SK-N-SH (cell line): Measurements from ENCODE around the gene TEKTIP1. TPM values are rescaled to one million over a fixed set of nuclear protein-coding genes. Genes with fewer than 3 reads are reported as not detected.
A peak's percentile ranks its signal among the peaks of the same experiment; 100 is the strongest.

Experiments
- CTCF ChIA-PET: fragments of 300-600, 350-600 bp; formaldehyde crosslinking; extraction: SDS; loops from one replicate; lab custom pipeline; 2021; lab: Yijun Ruan, JAX
- POLR2A ChIA-PET: fragments of 350-600 bp; sonication (Branson Sonifier 250); formaldehyde crosslinking; extraction: SDS; loops from one replicate; lab custom pipeline; 2020; ENCODE audit warnings: antibody characterized with exemption, inconsistent platforms; lab: Yijun Ruan, JAX
- DNase-seq: peaks from one replicate; pipeline ENCODE4 v3.0.0; 2012
- H2AFZ ChIP-seq: fragments of 200-600 bp; sonication (generic); 2 replicates; pipeline ENCODE4 v1.8.1; 2016; ENCODE audit warnings: antibody characterized with exemption, mild to moderate bottlenecking, low read depth
- H3F3A ChIP-seq: fragments of 200-600 bp; sonication (generic); replicated peaks from 2 replicates; pipeline ENCODE3; 2016; ENCODE audit warnings: antibody characterized with exemption, mild to moderate bottlenecking; ENCODE audit not compliant: insufficient read depth
- H3K27ac ChIP-seq, 2 experiments: fragments of 200-500 bp in 1 of 2; fragments of 200-600 bp in 1 of 2; sonication (Bioruptor generic) in 1 of 2; sonication (generic), shearing (Covaris generic) in 1 of 2; 2 replicates each; pipeline versions ENCODE4 v1.5.1 to v1.6.1; 2014 to 2016; ENCODE audit warnings: low read depth in 2 of 2, inconsistent platforms in 1 of 2, low read length in 1 of 2, mild to moderate bottlenecking in 1 of 2, mixed read lengths in 1 of 2
- H3K27me3 ChIP-seq: fragments of 200-600 bp; sonication (generic), shearing (Covaris generic); 2 replicates; pipeline ENCODE4 v1.6.1; 2016; ENCODE audit warnings: mixed run types; ENCODE audit not compliant: insufficient read depth
- H3K36me3 ChIP-seq, 2 experiments: fragments of 200-500 bp in 1 of 2; fragments of 200-600 bp in 1 of 2; sonication (Bioruptor generic) in 1 of 2; sonication (generic) in 1 of 2; replicated peaks in 1 of 2; 2 replicates each; pipeline versions ENCODE3 to v1.5.1; 2014 to 2016; ENCODE audit warnings: low read length in 1 of 2, mild to moderate bottlenecking in 1 of 2; ENCODE audit not compliant: insufficient read depth in 2 of 2, control insufficient read depth in 1 of 2
- H3K4me1 ChIP-seq, 2 experiments: fragments of 200-500 bp in 1 of 2; fragments of 200-600 bp in 1 of 2; sonication (Bioruptor generic) in 1 of 2; sonication (generic), shearing (Covaris generic) in 1 of 2; 2 replicates each; pipeline versions ENCODE4 v1.5.1 to v1.6.1; 2014 to 2016; ENCODE audit warnings: low read depth in 1 of 2, low read length in 1 of 2, mixed run types in 1 of 2; ENCODE audit not compliant: insufficient read depth in 2 of 2, control insufficient read depth in 1 of 2
- H3K4me2 ChIP-seq: fragments of 200-600 bp; sonication (generic), shearing (Covaris generic); 2 replicates; pipeline ENCODE4 v1.6.1; 2017; ENCODE audit warnings: mixed run types
- H3K4me3 ChIP-seq, 2 experiments: fragments of 200-500 bp in 1 of 2; fragments of 200-600 bp in 1 of 2; sonication (Bioruptor generic) in 1 of 2; sonication (generic), shearing (Covaris generic) in 1 of 2; 2 replicates each; pipeline versions ENCODE4 v1.5.1 to v1.8.1; 2014 to 2016; ENCODE audit warnings: low read depth in 2 of 2, inconsistent platforms in 1 of 2, low read length in 1 of 2, mild to moderate bottlenecking in 1 of 2, mixed read lengths in 1 of 2, moderate library complexity in 1 of 2
- H3K79me2 ChIP-seq: fragments of 200-600 bp; sonication (generic); 2 replicates; pipeline ENCODE4 v1.8.1; 2017; ENCODE audit warnings: mild to moderate bottlenecking; ENCODE audit not compliant: insufficient read depth
- H3K9ac ChIP-seq: fragments of 200-600 bp; sonication (generic); 2 replicates; pipeline ENCODE4 v1.6.1; 2017; ENCODE audit warnings: mixed run types
- H3K9me2 ChIP-seq: fragments of 200-600 bp; sonication (generic); 2 replicates; pipeline ENCODE4 v1.6.1; 2017; ENCODE audit warnings: mixed run types
- H3K9me3 ChIP-seq: fragments of 200-600 bp; sonication (generic); 2 replicates; pipeline ENCODE4 v1.6.1; 2017; ENCODE audit warnings: mixed run types, mild to moderate bottlenecking, moderate library complexity
- H4K20me1 ChIP-seq: fragments of 200-600 bp; sonication (generic); 2 replicates; pipeline ENCODE4 v1.6.1; 2017; ENCODE audit warnings: mild to moderate bottlenecking, mixed run types; ENCODE audit not compliant: insufficient read depth
- CHD2 ChIP-seq: fragments of 150-350 bp; IDR thresholded peaks from 2 replicates; pipeline ENCODE4 v1.6.1; 2018; ENCODE audit warnings: low read length; ENCODE audit not compliant: partially characterized antibody
- FOXJ3 ChIP-seq: sonication (generic); formaldehyde crosslinking; IDR thresholded peaks from 2 replicates; pipeline ENCODE4 v1.5.1; 2020; ENCODE audit warnings: mild to moderate bottlenecking, missing genetic modification reagents
- FOXM1 ChIP-seq: IDR thresholded peaks from 2 replicates; pipeline ENCODE4 v1.4.0; 2012; ENCODE audit warnings: low read depth, mild to moderate bottlenecking
- GABPA ChIP-seq: IDR thresholded peaks from 2 replicates; pipeline ENCODE4 v1.4.0; 2012; ENCODE audit warnings: low read depth, mild to moderate bottlenecking
- MEF2A ChIP-seq: IDR thresholded peaks from 2 replicates; pipeline ENCODE4 v1.4.0; 2012; ENCODE audit warnings: low read depth, borderline replicate concordance
- NFIC ChIP-seq: IDR thresholded peaks from 2 replicates; pipeline ENCODE4 v1.4.0; 2012; ENCODE audit warnings: borderline replicate concordance
- RAD21 ChIP-seq: IDR thresholded peaks from 2 replicates; pipeline ENCODE4 v1.6.1; 2012; ENCODE audit warnings: mild to moderate bottlenecking, low read length
- TAF1 ChIP-seq: IDR thresholded peaks from 2 replicates; pipeline ENCODE4 v1.6.1; 2012; ENCODE audit warnings: low read depth, mild to moderate bottlenecking, low read length, moderate library complexity, borderline replicate concordance
- YY1 ChIP-seq: IDR thresholded peaks from 2 replicates; pipeline ENCODE4 v1.4.0; 2012; ENCODE audit warnings: low read depth, mild to moderate bottlenecking
- WGBS: methylation state at CpG from one replicate; pipeline ENCODE4 v1.1.6; 2017; ENCODE audit warnings: low lambda C conversion rate; 5-methylcytosine and 5-hydroxymethylcytosine counted together
- polyA plus RNA-seq, 3 experiments: library from polyadenylated mRNA; depleted of rRNA; stranded (reverse); fragments of >200 nt; gene quantifications; 2 replicates each; pipeline ENCODE4 v1.2.3, GENCODE V29; 2012
- TF ChIP-seq, protein P1 (sequence below): IDR thresholded peaks from 2 replicates; pipeline ENCODE4; 2012
- TF ChIP-seq, protein P2 (sequence below): IDR thresholded peaks from 2 replicates; pipeline ENCODE4 v1.4.0; 2012; ENCODE audit warnings: low read depth
- TF ChIP-seq, protein P3 (sequence below): fragments of 150-350 bp; IDR thresholded peaks from 2 replicates; pipeline ENCODE4 v1.6.1; 2017; ENCODE audit warnings: antibody characterized with exemption, low read length, low read depth, borderline replicate concordance
- TF ChIP-seq, protein P4 (sequence below): IDR thresholded peaks from 2 replicates; pipeline ENCODE4 v1.6.1; 2012; ENCODE audit warnings: mild to moderate bottlenecking, low read depth, low read length, moderate library complexity

The TEKTIP1 gene
- polyA plus RNA-seq, 1 of the 3 experiments (the other 2 are of a cell fraction), result 0.12 TPM

DNA sequence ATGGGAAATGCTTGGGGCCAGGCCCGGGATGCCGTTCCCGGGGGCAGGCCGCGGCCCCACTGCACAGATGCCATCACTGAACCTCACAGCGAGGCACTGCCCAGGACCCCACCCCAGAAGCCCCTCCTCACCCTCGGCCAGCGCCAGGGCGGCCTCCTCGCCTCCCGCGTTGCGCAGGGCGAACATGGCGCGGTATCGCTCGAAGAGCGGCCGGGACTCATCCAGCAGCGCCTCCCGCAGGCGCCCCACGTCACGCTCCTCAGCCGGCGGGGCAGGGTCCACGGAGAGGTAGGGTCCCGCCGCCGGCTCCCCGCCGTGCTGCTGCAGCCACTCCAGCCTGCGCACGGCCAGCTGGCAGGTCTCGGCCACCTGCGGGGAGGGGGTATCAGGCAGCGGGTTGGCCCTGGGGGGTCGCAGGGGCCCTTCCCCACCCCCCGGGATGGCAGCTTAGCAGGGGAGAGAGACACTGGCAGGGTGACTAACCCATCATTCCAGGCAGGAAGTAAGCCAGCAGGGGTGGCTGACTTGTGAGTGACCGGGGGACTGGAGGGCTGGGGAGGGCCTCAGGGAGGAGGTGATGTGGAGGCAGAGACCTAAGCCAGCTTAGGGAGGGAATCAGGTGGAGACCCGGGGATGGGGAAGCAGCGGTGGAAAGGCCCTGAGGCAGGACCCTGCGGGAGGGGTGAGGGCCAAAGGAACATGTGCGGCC lies 46.7 kb upstream of the TEKTIP1 start:
- Histone ChIP-seq H3K9ac (no peak overlapping the region), H3K4me3 (no peak overlapping the region), H3K79me2 (peaks cover under 1% of the 10 kb centered on the region; the same call in 1 of the 2 replicates), H3K36me3 (peaks cover 8 to 28% of the 10 kb centered on the region in 2 experiments), H3K27ac (no peak overlapping the region), H3K4me1 (no peaks in the 10 kb centered on the region), H3K9me3 (no peaks in the 10 kb centered on the region), H3K9me2 (no peaks in the 10 kb centered on the region), H3K4me2 (no peak overlapping the region), H3F3A (no peaks in the 10 kb centered on the region), H4K20me1 (no peaks in the 10 kb centered on the region), H3K27me3 (no peaks in the 10 kb centered on the region), H2AFZ (no peak overlapping the region)
- WGBS, result 93% methylated on average over 7 of the region's 45 CpGs
- ChIA-PET CTCF (interaction anchor here (0.9 to 1.0 kb wide), 2 partner anchors 20 to 165 kb away, joined by 3 to 4 read pairs; no protein-coding TSS in a partner anchor), POLR2A (interaction anchor here (0.8 kb wide), 1 partner anchor 116 kb away, joined by 3 read pairs; no protein-coding TSS in a partner anchor)
- DNase-seq, result peak; percentile 26
- TF ChIP-seq GABPA, result no peak
- TF ChIP-seq RAD21, result no peak
- TF ChIP-seq, protein P1, sequence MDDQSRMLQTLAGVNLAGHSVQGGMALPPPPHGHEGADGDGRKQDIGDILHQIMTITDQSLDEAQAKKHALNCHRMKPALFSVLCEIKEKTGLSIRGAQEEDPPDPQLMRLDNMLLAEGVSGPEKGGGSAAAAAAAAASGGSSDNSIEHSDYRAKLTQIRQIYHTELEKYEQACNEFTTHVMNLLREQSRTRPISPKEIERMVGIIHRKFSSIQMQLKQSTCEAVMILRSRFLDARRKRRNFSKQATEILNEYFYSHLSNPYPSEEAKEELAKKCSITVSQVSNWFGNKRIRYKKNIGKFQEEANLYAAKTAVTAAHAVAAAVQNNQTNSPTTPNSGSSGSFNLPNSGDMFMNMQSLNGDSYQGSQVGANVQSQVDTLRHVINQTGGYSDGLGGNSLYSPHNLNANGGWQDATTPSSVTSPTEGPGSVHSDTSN, result no peak
- TF ChIP-seq FOXJ3, result no peak
- no peak for TF ChIP-seq CHD2
- TF ChIP-seq, protein P2, sequence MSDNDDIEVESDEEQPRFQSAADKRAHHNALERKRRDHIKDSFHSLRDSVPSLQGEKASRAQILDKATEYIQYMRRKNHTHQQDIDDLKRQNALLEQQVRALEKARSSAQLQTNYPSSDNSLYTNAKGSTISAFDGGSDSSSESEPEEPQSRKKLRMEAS, result no peak
- TF ChIP-seq MEF2A, result no peak

DNA sequence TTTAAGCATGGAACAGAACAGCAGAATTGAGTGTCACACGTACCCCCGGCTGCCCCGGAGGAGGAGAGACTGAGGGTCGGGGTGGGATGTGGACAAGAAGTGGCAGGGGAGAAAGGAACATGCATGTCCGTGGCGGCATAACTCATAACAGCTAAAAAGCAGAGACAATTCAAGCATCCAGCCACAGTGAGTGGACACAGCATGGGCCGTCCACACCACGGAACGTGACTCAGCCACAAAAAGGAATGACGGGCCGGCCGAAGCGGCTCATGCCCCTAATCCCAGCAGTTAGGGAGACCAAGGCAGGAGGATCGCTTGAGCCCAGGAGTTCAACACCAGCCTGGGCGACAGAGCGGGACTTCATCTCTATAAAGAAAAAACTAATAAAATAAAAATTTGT lies 46.1 kb upstream of the TEKTIP1 start:
- no peak overlapping the region for H3K4me2 ChIP-seq
- DNase-seq, result no peak
- H3K9me2 ChIP-seq, result no peaks in the 10 kb centered on the region
- H3F3A ChIP-seq, result no peaks in the 10 kb centered on the region
- CTCF ChIA-PET, result interaction anchor here (0.9 to 1.3 kb wide), 2 partner anchors 20 to 63 kb away, joined by 3 read pairs; no protein-coding TSS in a partner anchor
- H3K4me1 ChIP-seq, result no peaks in the 10 kb centered on the region
- H3K9ac ChIP-seq, result no peak overlapping the region
- no peaks in the 10 kb centered on the region for H4K20me1 ChIP-seq
- H3K79me2 ChIP-seq, result peaks cover 7% of the 10 kb centered on the region; the same call in 1 of the 2 replicates
- no peak overlapping the region for H3K4me3 ChIP-seq
- WGBS, result 95% methylated on average over 16 of the region's 16 CpGs
- H2AFZ ChIP-seq, result no peak overlapping the region
- H3K9me3 ChIP-seq, result no peaks in the 10 kb centered on the region
- POLR2A ChIA-PET, result no interaction called here
- H3K36me3 ChIP-seq, result peaks cover 8 to 28% of the 10 kb centered on the region in 2 experiments
- TF ChIP-seq, protein P3, sequence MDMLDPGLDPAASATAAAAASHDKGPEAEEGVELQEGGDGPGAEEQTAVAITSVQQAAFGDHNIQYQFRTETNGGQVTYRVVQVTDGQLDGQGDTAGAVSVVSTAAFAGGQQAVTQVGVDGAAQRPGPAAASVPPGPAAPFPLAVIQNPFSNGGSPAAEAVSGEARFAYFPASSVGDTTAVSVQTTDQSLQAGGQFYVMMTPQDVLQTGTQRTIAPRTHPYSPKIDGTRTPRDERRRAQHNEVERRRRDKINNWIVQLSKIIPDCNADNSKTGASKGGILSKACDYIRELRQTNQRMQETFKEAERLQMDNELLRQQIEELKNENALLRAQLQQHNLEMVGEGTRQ, result no peak
- TF ChIP-seq TAF1 (no peak), NFIC (no peak), FOXM1 (no peak), GABPA (no peak), YY1 (no peak)
- TF ChIP-seq, protein P2, result no peak
- TF ChIP-seq, protein P4, sequence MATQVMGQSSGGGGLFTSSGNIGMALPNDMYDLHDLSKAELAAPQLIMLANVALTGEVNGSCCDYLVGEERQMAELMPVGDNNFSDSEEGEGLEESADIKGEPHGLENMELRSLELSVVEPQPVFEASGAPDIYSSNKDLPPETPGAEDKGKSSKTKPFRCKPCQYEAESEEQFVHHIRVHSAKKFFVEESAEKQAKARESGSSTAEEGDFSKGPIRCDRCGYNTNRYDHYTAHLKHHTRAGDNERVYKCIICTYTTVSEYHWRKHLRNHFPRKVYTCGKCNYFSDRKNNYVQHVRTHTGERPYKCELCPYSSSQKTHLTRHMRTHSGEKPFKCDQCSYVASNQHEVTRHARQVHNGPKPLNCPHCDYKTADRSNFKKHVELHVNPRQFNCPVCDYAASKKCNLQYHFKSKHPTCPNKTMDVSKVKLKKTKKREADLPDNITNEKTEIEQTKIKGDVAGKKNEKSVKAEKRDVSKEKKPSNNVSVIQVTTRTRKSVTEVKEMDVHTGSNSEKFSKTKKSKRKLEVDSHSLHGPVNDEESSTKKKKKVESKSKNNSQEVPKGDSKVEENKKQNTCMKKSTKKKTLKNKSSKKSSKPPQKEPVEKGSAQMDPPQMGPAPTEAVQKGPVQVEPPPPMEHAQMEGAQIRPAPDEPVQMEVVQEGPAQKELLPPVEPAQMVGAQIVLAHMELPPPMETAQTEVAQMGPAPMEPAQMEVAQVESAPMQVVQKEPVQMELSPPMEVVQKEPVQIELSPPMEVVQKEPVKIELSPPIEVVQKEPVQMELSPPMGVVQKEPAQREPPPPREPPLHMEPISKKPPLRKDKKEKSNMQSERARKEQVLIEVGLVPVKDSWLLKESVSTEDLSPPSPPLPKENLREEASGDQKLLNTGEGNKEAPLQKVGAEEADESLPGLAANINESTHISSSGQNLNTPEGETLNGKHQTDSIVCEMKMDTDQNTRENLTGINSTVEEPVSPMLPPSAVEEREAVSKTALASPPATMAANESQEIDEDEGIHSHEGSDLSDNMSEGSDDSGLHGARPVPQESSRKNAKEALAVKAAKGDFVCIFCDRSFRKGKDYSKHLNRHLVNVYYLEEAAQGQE, result no peak
- TF ChIP-seq, protein P1, result no peak
- H3K27me3 ChIP-seq, result no peaks in the 10 kb centered on the region
- no peak overlapping the region for H3K27ac ChIP-seq
